Measurements from ENCODE around the gene BNC1. TPM values are rescaled to one million over a fixed set of nuclear protein-coding genes. Genes with fewer than 3 reads are reported as not detected.
"Not testable (repeated sequence)": the region's sequence is repeated elsewhere in the genome, so short reads cannot be mapped to it uniquely, and the experiment has no call there.

Gene BNC1
- total and polyA plus RNA-seq, 5 donors: 0.34 to 2.3 (median 1.4) TPM

DNA sequence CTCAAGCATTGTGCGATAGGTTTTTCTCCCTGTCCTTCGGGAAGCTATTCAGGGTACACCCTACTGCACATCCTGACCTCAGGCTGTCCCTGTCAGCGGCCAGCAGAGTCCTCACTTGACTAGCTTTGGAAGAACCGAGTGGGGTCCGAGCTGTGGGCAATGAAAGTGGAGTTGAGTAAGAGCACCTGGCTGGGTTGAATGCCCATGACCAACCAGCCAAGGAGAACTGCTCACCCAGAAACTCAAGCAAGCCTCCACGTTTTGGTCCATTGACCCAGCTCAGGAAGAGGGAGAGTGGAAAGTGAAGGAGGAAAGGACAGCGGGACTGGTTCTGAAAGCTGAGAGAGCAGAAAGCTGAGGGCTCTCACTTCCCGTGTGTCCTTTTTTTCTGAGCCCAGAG lies 40.8 kb downstream of the BNC1 start:
- intact Hi-C loops (cut with DNase I): loop anchor here in 1 of 4 donors (10.0 kb wide), 1 partner anchor 781 kb away; no protein-coding TSS in a partner anchor
- no peaks in the 10 kb centered on the region for H3K4me1 ChIP-seq (ENCODE audit: control insufficient read depth, insufficient read depth, low read length)
- no peaks in the 10 kb centered on the region for H3K9me3 ChIP-seq (ENCODE audit: control insufficient read depth, low read length)
- WGBS: 73% methylated on average over 8 of the region's 8 CpGs
- H3K27ac ChIP-seq (ENCODE audit: low read length): no peak overlapping the region
- no peak for ATAC-seq
- no peak overlapping the region for H3K4me3 ChIP-seq (ENCODE audit: low read length)
- DNase-seq: no peak
- H3K27me3 ChIP-seq (ENCODE audit: control insufficient read depth, insufficient read depth): no peaks in the 10 kb centered on the region

DNA sequence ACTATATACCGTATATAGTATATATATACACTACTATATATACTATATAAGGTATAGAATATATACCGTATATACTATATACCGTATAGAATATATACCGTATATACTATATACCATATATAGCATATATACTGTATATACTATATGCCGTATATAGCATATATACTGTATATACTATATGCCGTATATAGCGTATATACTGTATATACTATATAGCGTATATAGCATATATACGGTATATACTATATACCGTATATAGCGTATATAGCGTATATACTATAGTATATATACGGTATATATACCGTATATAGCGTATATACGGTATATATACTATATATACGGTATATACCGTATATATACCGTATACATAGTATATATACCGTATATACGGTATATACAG lies 54.2 kb downstream of the BNC1 start:
- H3K27ac ChIP-seq (ENCODE audit: low read length): no peak overlapping the region
- H3K4me1 ChIP-seq (ENCODE audit: control insufficient read depth, insufficient read depth, low read length): no peaks in the 10 kb centered on the region
- ATAC-seq: no peak
- intact Hi-C loops (cut with DNase I): no loop called here
- no peak overlapping the region for H3K4me3 ChIP-seq (ENCODE audit: low read length)
- WGBS: 93% methylated on average over 21 of the region's 21 CpGs
- H3K27me3 ChIP-seq (ENCODE audit: control insufficient read depth, insufficient read depth): no peaks in the 10 kb centered on the region
- H3K9me3 ChIP-seq (ENCODE audit: control insufficient read depth, low read length): no peaks in the 10 kb centered on the region
- DNase-seq: no peak

DNA sequence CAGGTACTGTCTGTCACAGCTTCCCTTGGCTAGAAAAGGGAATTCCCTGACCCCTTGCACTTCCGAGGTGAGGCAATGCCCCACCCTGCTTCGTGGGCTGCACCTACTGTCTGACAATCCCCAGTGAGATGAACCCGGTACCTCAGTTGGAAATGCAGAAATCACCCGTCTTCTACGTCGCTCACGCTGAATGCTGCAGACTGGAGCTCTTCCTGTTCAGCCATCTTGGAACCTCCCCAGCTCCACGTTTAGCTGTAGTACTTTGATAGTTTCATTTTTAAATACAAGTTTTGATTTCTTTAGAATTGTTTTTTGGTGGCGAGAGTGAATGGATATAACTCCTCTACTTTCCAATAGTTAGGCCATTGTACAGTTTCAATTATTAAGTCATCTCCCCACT lies 59.0 kb downstream of the BNC1 start:
- Histone ChIP-seq H3K27me3 (ENCODE audit: control insufficient read depth, insufficient read depth) (no peaks in the 10 kb centered on the region), H3K4me1 (ENCODE audit: control insufficient read depth, insufficient read depth, low read length) (no peaks in the 10 kb centered on the region), H3K27ac (ENCODE audit: low read length) (no peak overlapping the region), H3K4me3 (ENCODE audit: low read length) (no peak overlapping the region), H3K9me3 (ENCODE audit: control insufficient read depth, low read length) (no peaks in the 10 kb centered on the region)
- DNase-seq (no peak), ATAC-seq (no peak)
- 80% methylated on average over 9 of the region's 9 CpGs for WGBS
- intact Hi-C loops (cut with DNase I): no loop called here

DNA sequence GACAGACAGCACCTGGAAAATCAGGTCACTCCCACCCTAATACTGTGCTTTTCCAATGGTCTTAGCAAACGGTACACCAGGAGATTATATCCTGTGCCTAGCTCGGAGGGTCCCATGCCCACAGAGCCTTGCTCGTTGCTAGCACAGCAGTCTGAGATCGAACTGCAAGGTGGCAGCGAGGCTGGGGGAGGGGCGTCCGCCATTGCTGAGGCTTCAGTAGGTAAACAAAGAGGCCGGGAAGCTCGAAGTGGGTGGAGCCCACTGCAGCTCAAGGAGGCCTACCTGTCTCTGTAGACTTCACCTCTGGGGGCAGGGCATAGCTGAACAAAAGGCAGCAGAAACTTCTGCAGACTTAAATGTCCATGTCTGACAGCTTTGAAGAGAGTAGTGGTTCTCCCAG lies 62.7 kb downstream of the BNC1 start:
- H3K27me3 ChIP-seq (ENCODE audit: control insufficient read depth, insufficient read depth); H3K4me1 ChIP-seq (ENCODE audit: control insufficient read depth, insufficient read depth, low read length); intact Hi-C loops (cut with DNase I); H3K4me3 ChIP-seq (ENCODE audit: low read length); DNase-seq; ATAC-seq; H3K27ac ChIP-seq (ENCODE audit: low read length); H3K9me3 ChIP-seq (ENCODE audit: control insufficient read depth, low read length): not testable (repeated sequence)
- WGBS: 96% methylated on average over 9 of the region's 9 CpGs

DNA sequence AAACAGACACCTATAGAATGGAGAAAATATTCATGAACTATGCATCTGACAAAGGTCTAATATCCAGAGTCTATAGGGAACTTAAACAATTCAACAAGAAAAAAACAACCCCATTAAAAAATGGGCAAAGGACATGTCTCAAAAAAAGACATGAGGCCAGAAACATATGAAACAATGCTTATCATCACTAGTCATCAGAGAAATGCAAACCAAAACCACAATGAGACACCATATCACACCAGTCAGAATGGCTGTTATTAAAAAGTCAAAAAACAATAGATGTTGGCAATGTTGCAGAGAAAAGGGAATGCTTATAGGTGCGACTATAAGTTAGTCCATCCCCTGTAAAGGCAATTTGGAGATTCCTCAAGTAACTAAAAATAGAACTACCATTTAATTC lies 65.4 kb downstream of the BNC1 start:
- no peak overlapping the region for H3K27ac ChIP-seq (ENCODE audit: low read length)
- no peaks in the 10 kb centered on the region for H3K4me1 ChIP-seq (ENCODE audit: control insufficient read depth, insufficient read depth, low read length)
- no peaks in the 10 kb centered on the region for H3K27me3 ChIP-seq (ENCODE audit: control insufficient read depth, insufficient read depth)
- ATAC-seq (no peak), DNase-seq (no peak)
- H3K9me3 ChIP-seq (ENCODE audit: control insufficient read depth, low read length): no peaks in the 10 kb centered on the region
- no peak overlapping the region for H3K4me3 ChIP-seq (ENCODE audit: low read length)
- 95% methylated on average over 1 of the region's 1 CpG for WGBS
- intact Hi-C loops (cut with DNase I): no loop called here

DNA sequence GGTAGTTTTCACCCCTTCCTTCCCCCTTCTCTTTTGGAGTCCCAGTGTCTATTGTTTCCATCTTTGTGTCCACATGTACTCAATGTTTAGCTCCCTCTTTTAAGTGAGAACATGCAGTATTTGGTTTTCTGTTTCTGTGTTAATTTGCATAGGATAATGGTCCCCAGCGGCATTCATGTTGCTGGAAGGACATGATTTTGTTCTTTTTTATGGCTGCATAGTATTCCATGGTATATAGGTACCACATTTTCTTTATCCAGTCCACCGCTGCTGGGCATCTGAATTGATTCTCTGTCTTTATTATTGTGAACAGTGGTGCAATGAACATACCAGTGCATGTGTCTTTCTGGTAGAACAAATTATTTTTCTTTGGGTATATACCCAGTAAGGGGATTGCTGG lies 69.2 kb downstream of the BNC1 start:
- H3K27ac ChIP-seq (ENCODE audit: low read length): no peak overlapping the region
- no peak overlapping the region for H3K4me3 ChIP-seq (ENCODE audit: low read length)
- intact Hi-C loops (cut with DNase I): no loop called here
- DNase-seq: no peak
- H3K9me3 ChIP-seq (ENCODE audit: control insufficient read depth, low read length): no peaks in the 10 kb centered on the region
- H3K4me1 ChIP-seq (ENCODE audit: control insufficient read depth, insufficient read depth, low read length): no peaks in the 10 kb centered on the region
- ATAC-seq: no peak
- H3K27me3 ChIP-seq (ENCODE audit: control insufficient read depth, insufficient read depth): no peaks in the 10 kb centered on the region
- WGBS: 99% methylated on average over 2 of the region's 2 CpGs

DNA sequence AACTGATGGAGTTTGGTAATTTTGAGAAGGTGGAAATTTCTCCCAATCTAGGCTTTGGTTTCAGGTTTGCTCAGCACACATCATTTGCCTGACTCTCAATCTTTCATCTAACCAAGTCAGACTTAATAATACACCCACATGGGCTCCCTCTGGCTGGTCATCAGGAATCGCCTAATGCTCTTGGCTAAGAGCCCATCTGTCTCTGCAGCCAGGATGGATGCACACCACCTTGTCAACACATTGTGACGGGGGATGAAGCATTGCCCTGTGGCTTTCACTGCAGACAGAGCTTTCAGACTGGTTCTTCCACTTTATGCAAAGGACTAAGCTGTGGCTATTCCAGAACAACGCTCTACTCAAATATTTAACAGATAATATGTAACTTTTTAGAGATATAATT lies 73.8 kb downstream of the BNC1 start:
- no peak for DNase-seq
- WGBS: 26% methylated on average over 3 of the region's 3 CpGs
- Histone ChIP-seq H3K4me3 (ENCODE audit: low read length) (no peak overlapping the region), H3K27me3 (ENCODE audit: control insufficient read depth, insufficient read depth) (no peaks in the 10 kb centered on the region), H3K9me3 (ENCODE audit: control insufficient read depth, low read length) (no peaks in the 10 kb centered on the region), H3K4me1 (ENCODE audit: control insufficient read depth, insufficient read depth, low read length) (no peaks in the 10 kb centered on the region), H3K27ac (ENCODE audit: low read length) (no peak overlapping the region)
- intact Hi-C loops (cut with DNase I): no loop called here
- ATAC-seq: no peak

DNA sequence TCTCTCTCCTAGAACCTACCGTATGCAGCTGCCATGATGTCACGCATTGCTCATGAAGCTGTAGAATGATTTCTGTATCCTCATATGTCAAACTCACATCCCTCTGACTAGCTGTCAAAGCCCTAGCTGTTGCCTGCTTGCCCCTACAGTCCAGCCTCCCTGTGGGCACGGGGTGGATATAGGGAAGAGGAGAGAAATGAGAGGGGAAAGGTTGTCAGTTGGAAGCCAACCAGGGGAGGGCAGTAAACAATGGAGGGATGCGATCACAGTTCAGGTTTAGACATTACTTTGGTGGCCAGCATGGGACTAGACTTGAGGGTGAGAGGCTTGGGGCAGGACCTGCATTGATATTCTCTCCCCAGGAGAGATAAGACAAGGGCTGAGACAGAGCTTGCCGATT lies 75.1 kb downstream of the BNC1 start:
- no peak for ATAC-seq
- H3K4me3 ChIP-seq (ENCODE audit: low read length): no peak overlapping the region
- no peaks in the 10 kb centered on the region for H3K9me3 ChIP-seq (ENCODE audit: control insufficient read depth, low read length)
- no peak overlapping the region for H3K27ac ChIP-seq (ENCODE audit: low read length)
- 78% methylated on average over 5 of the region's 5 CpGs for WGBS
- no peaks in the 10 kb centered on the region for H3K27me3 ChIP-seq (ENCODE audit: control insufficient read depth, insufficient read depth)
- no peaks in the 10 kb centered on the region for H3K4me1 ChIP-seq (ENCODE audit: control insufficient read depth, insufficient read depth, low read length)
- no peak for DNase-seq
- intact Hi-C loops (cut with DNase I): loop anchor here in 1 of 4 donors (5.0 kb wide), 1 partner anchor 197 kb away; the partner anchor contains the start of gene C15orf40

DNA sequence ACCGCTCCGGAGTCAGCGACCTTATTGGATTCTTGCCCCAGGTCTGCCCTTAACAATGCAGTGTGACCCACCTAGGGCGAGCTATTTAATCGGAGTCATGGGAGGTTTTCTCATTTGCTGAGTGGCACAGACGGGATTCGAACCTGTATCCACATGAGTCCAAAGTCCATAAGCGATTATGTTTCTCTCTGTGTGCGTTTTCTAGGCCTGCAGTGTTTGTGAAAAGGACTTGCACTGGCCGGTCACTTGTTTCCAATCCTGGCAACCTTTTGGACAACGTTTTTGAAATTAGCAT lies 76.2 kb downstream of the BNC1 start:
- intact Hi-C loops (cut with DNase I): loop anchor here in 1 of 4 donors (5.0 kb wide), 1 partner anchor 196 kb away; the partner anchor contains the start of gene C15orf40
- ATAC-seq (no peak), DNase-seq (no peak)
- Histone ChIP-seq H3K27ac (ENCODE audit: low read length) (peak overlapping the region; percentile 53), H3K4me1 (ENCODE audit: control insufficient read depth, insufficient read depth, low read length) (no peaks in the 10 kb centered on the region), H3K9me3 (ENCODE audit: control insufficient read depth, low read length) (no peaks in the 10 kb centered on the region), H3K27me3 (ENCODE audit: control insufficient read depth, insufficient read depth) (no peaks in the 10 kb centered on the region), H3K4me3 (ENCODE audit: low read length) (peak overlapping the region; percentile 79)
- WGBS: 11% methylated on average over 11 of the region's 11 CpGs

DNA sequence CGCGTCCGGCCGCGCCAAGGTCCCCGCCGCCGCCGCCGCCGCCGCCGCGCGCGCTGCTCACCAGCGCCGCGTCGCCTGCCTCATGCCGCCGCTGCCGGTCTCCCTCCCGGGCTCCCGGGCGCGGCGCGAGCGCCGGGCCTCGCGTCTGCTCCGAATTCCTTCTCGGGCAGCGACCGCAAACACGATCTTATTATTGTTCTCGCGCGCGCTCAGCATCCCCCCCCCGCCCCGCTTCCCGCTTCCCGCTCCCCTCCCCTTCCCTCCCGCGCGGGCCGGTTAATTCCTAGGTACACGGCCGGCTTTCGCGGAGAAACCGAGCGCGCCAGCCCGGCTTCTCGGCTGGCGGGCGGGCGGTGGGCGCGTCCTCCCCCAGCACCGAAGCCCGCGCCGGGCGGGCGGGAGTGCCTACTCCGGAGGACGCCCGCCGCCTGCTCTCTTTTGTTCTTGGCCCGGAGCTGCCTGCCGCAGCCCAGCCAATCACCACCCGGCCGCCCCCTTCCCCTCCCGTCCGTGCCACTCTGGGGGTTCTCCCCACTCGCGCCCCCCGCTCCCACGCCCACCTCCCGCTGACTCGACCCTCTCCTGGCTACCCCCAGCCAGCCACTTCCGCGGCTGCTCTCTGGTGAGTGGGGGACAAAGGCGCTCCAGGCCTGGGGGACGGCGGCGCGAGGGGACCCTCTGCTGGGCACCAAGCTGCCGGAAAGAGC lies 76.7 kb downstream of the BNC1 start, which contains the start of gene HDGFL3:
Gene HDGFL3, minus strand, starts transcription at position 164 of the 707 bp plus-strand sequence. CDS start 409 bp downstream, outside the sequence.
- H3K27me3 ChIP-seq (ENCODE audit: control insufficient read depth, insufficient read depth): no peaks in the 10 kb centered on the region

DNA sequence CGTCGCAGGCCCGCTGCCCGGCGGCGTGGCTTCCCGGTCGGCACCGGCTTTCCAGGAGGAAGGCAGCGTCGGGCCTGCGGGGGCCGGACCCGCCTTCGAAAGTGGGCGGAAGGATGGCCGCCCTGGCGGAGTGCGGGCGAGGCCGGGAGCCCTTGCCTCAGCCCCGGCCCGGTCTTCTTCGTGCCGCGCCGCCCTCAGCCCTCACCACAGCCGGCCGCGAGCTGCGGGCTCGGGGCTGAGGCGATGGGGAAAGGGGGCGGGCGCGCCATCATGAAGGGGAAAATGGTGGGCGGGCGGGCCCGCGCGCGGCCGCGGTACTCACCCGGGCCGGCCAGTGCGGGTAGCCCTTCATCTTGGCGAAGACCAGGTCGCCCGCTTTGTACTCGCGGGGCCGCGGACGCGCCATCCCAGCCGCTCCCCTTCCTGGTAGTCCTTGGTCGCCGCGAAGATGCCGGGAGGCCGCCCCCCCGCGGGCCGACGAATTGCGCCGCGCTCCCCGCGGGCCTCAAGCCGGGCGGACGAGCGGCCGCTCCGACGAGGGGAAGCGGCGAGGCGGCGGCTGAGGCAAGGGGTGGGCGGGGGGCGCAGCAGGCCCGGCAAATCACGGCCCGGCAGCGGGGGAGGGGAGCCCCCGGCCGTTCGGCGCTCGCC lies 77.3 kb downstream of the BNC1 start:
- under 1% methylated on average over 92 of the region's 93 CpGs for WGBS
- no peaks in the 10 kb centered on the region for H3K27me3 ChIP-seq (ENCODE audit: control insufficient read depth, insufficient read depth)
- H3K9me3 ChIP-seq (ENCODE audit: control insufficient read depth, low read length): no peaks in the 10 kb centered on the region
- peak; percentile 44 to 80 (median 76) for DNase-seq
- intact Hi-C loops (cut with DNase I): loop anchor here in 1 of 4 donors (5.0 kb wide), 1 partner anchor 195 kb away; the partner anchor contains the start of gene C15orf40
- peak; percentile 60 to 68 for ATAC-seq
- H3K4me3 ChIP-seq (ENCODE audit: low read length): peak overlapping the region; percentile 79
- H3K27ac ChIP-seq (ENCODE audit: low read length): peak overlapping the region; percentile 88
- no peaks in the 10 kb centered on the region for H3K4me1 ChIP-seq (ENCODE audit: control insufficient read depth, insufficient read depth, low read length)

More for the DNA sequence above, 76.7 kb downstream of the BNC1 start, which contains the start of gene HDGFL3:
- DNase-seq (peak; percentile 59 to 86 (median 85)), ATAC-seq (peak; percentile 55 to 66)
- intact Hi-C loops (cut with DNase I): loop anchor here in 1 of 4 donors (5.0 kb wide), 1 partner anchor 196 kb away; the partner anchor contains the start of gene C15orf40
- peak within 1 kb of the TSS; percentile 79 for H3K4me3 ChIP-seq (ENCODE audit: low read length)
- under 1% methylated on average over 89 of the region's 94 CpGs for WGBS
- no peaks in the 10 kb centered on the region for H3K4me1 ChIP-seq (ENCODE audit: control insufficient read depth, insufficient read depth, low read length)
- no peaks in the 10 kb centered on the region for H3K9me3 ChIP-seq (ENCODE audit: control insufficient read depth, low read length)
- peak within 1 kb of the TSS; percentile 88 for H3K27ac ChIP-seq (ENCODE audit: low read length)

Measured in right cardiac atrium (tissue), 5 donors.